Hematopoietic multipotent progenitor cell treated with erythropoietin and hydrocortisone succinate and interleukin-3 and kit ligand, for 17 days (in vitro differentiated cells): ENCODE results near the gene CYTH1.
A peak's percentile ranks its signal among the peaks of the same experiment; 100 is the strongest.
"Not testable (repeated sequence)": the region's sequence is repeated elsewhere in the genome, so short reads cannot be mapped to it uniquely, and the experiment has no call there.

ENCODE experiments used
- DNase-seq: peaks from one replicate; pipeline ENCODE4 v3.0.0-alpha.2; 2015; ENCODE audit warnings: low spot score

CYTH1 gene

GRCh38 chr17:78787444-78787843, 5.4 kb upstream of the CYTH1 start:
- DNase-seq: peak; percentile 35

- no peak for DNase-seq
Measured at GRCh38 chr17:78785663-78786057, 3.6 kb upstream of the CYTH1 start.

GRCh38 chr17:78785011-78785662, 3.1 kb upstream of the CYTH1 start:
- peak; percentile 47 for DNase-seq

GRCh38 chr17:78784352-78784751, 2.3 kb upstream of the CYTH1 start:
- DNase-seq: no peak

- DNase-seq: peak; percentile 42
Measured at GRCh38 chr17:78783711-78784324, 1.7 kb upstream of the CYTH1 start.

- DNase-seq: peak; percentile 31
Measured at GRCh38 chr17:78781104-78781892, 775 bp downstream of the CYTH1 start.

GRCh38 chr17:78780335-78780734, 1.7 kb downstream of the CYTH1 start:
- DNase-seq: no peak

- DNase-seq: no peak
Measured at GRCh38 chr17:78779850-78780249, 2.2 kb downstream of the CYTH1 start.

GRCh38 chr17:78779286-78779651, 2.8 kb downstream of the CYTH1 start:
- DNase-seq: not testable (repeated sequence)

GRCh38 chr17:78777881-78778280, 4.2 kb downstream of the CYTH1 start:
- no peak for DNase-seq

GRCh38 chr17:78774956-78775571, 7.0 kb downstream of the CYTH1 start:
- DNase-seq: peak; percentile 17

- no peak for DNase-seq
Measured at GRCh38 chr17:78774453-78774852, 7.6 kb downstream of the CYTH1 start.

GRCh38 chr17:78771758-78772382, 10.2 kb downstream of the CYTH1 start:
- DNase-seq: no peak

GRCh38 chr17:78769196-78769773, 12.8 kb downstream of the CYTH1 start:
- no peak for DNase-seq

GRCh38 chr17:78767806-78768205, 14.3 kb downstream of the CYTH1 start:
- no peak for DNase-seq

GRCh38 chr17:78766743-78767294, 15.3 kb downstream of the CYTH1 start:
- no peak for DNase-seq

GRCh38 chr17:78766225-78766624, 15.8 kb downstream of the CYTH1 start:
- DNase-seq: no peak

- DNase-seq: no peak
Measured at GRCh38 chr17:78765821-78766220, 16.3 kb downstream of the CYTH1 start.

GRCh38 chr17:78764871-78765270, 17.2 kb downstream of the CYTH1 start:
- DNase-seq: no peak

GRCh38 chr17:78763561-78763960, 18.5 kb downstream of the CYTH1 start:
- DNase-seq: no peak

GRCh38 chr17:78761789-78762406, 20.2 kb downstream of the CYTH1 start:
- DNase-seq: no peak
